HEK293 (cell line): ENCODE data around the gene LRFN3.
A peak's percentile ranks its signal among the peaks of the same experiment; 100 is the strongest.

Experiments used
- CTCF ChIA-PET: fragments of 350-600 bp; formaldehyde crosslinking; extraction: SDS; loops from one replicate; lab custom pipeline; 2021; ENCODE audit warnings: antibody characterized with exemption; lab: Yijun Ruan, JAX
- POLR2A ChIA-PET: fragments of 300-600 bp; formaldehyde crosslinking; extraction: SDS; loops from one replicate; lab custom pipeline; 2020; ENCODE audit warnings: antibody characterized with exemption, inconsistent platforms; lab: Yijun Ruan, JAX
- H3K27ac ChIP-seq: fragments of 200-500 bp; sonication (Bioruptor generic); 2 replicates; pipeline ENCODE4 v1.5.1; 2014; ENCODE audit warnings: low read depth, low read length, control low read depth, inconsistent platforms; ENCODE audit errors: extremely low read depth
- H3K36me3 ChIP-seq, 2 experiments: fragments of 200-500 bp in 1 of 2; sonication (Bioruptor generic) in 1 of 2; 1 replicate in 1 of 2; 2 replicates in 1 of 2; pipeline ENCODE4 v1.5.1; 2014 to 2017; ENCODE audit warnings: inconsistent platforms in 2 of 2, low read length in 2 of 2; ENCODE audit not compliant: control insufficient read depth in 2 of 2, insufficient read depth in 1 of 2
- H3K4me1 ChIP-seq: fragments of 200-500 bp; sonication (Bioruptor generic); 2 replicates; pipeline ENCODE4 v1.5.1; 2014; ENCODE audit warnings: mild to moderate bottlenecking, low read length, inconsistent platforms; ENCODE audit not compliant: control insufficient read depth, insufficient read depth
- H3K4me3 ChIP-seq: 2 replicates; pipeline ENCODE4 v1.5.1; 2011; ENCODE audit warnings: low read depth, mild to moderate bottlenecking, control low read depth, low read length, moderate library complexity
- H3K9me3 ChIP-seq: fragments of 200-500 bp; sonication (Bioruptor generic); 2 replicates; pipeline ENCODE4 v1.5.1; 2014; ENCODE audit warnings: low read depth, low read length, inconsistent platforms; ENCODE audit not compliant: control insufficient read depth, insufficient read depth
- YY1 ChIP-seq: fragments of 450-650 bp; formaldehyde crosslinking; IDR thresholded peaks from 2 replicates; pipeline ENCODE4 v1.5.1; 2018; ENCODE audit warnings: missing biosample characterization, missing genetic modification characterization
- ZBTB1 ChIP-seq: fragments of 450-650 bp; formaldehyde crosslinking; IDR thresholded peaks from 2 replicates; pipeline ENCODE4 v1.5.1; 2016; ENCODE audit warnings: missing biosample characterization, missing genetic modification characterization
- ZBTB6 ChIP-seq: fragments of 450-650 bp; formaldehyde crosslinking; IDR thresholded peaks from 2 replicates; pipeline ENCODE4 v1.5.1; 2017; ENCODE audit warnings: missing biosample characterization, missing genetic modification characterization
- ZBTB7A ChIP-seq: fragments of 450-650 bp; formaldehyde crosslinking; IDR thresholded peaks from 2 replicates; pipeline ENCODE4 v1.5.1; 2016; ENCODE audit warnings: low read depth, missing biosample characterization, missing genetic modification characterization
- ZNF157 ChIP-seq: fragments of 450-650 bp; formaldehyde crosslinking; IDR thresholded peaks from 2 replicates; pipeline ENCODE4 v1.5.1; 2016; ENCODE audit warnings: missing biosample characterization, missing genetic modification characterization
- ZNF2 ChIP-seq: fragments of 450-650 bp; formaldehyde crosslinking; IDR thresholded peaks from 2 replicates; pipeline ENCODE4 v1.5.1; 2016; ENCODE audit warnings: missing biosample characterization, missing genetic modification characterization
- ZNF324 ChIP-seq: fragments of 450-650 bp; formaldehyde crosslinking; IDR thresholded peaks from 2 replicates; pipeline ENCODE4 v1.5.1; 2016; ENCODE audit warnings: missing biosample characterization, missing genetic modification characterization
- ZNF335 ChIP-seq: fragments of 450-650 bp; formaldehyde crosslinking; conservative IDR thresholded peaks from 2 replicates; pipeline ENCODE4 v1.5.1; 2016; ENCODE audit warnings: missing biosample characterization, missing genetic modification characterization
- ZNF366 ChIP-seq: fragments of 450-650 bp; formaldehyde crosslinking; conservative IDR thresholded peaks from 2 replicates; pipeline ENCODE4 v1.5.1; 2016; ENCODE audit warnings: missing biosample characterization, missing genetic modification characterization
- ZNF391 ChIP-seq: fragments of 450-650 bp; formaldehyde crosslinking; IDR thresholded peaks from 2 replicates; pipeline ENCODE4 v1.5.1; 2016; ENCODE audit warnings: low read depth, missing biosample characterization, missing genetic modification characterization, borderline replicate concordance
- ZNF449 ChIP-seq: fragments of 450-650 bp; formaldehyde crosslinking; IDR thresholded peaks from 2 replicates; pipeline ENCODE4 v1.5.1; 2017; ENCODE audit warnings: missing biosample characterization, mild to moderate bottlenecking, missing genetic modification characterization, moderate library complexity
- ZNF501 ChIP-seq: fragments of 450-650 bp; formaldehyde crosslinking; IDR thresholded peaks from 2 replicates; pipeline ENCODE4 v1.5.1; 2016; ENCODE audit warnings: missing biosample characterization, missing genetic modification characterization
- ZNF514 ChIP-seq: fragments of 450-650 bp; formaldehyde crosslinking; IDR thresholded peaks from 2 replicates; pipeline ENCODE4 v1.5.1; 2016; ENCODE audit warnings: missing biosample characterization, missing genetic modification characterization
- ZNF529 ChIP-seq: fragments of 450-650 bp; formaldehyde crosslinking; IDR thresholded peaks from 2 replicates; pipeline ENCODE4 v1.5.1; 2017; ENCODE audit warnings: missing genetic modification characterization, missing biosample characterization; ENCODE audit not compliant: insufficient replicate concordance
- ZNF580 ChIP-seq: fragments of 450-650 bp; formaldehyde crosslinking; IDR thresholded peaks from 2 replicates; pipeline ENCODE4 v1.5.1; 2016; ENCODE audit warnings: missing biosample characterization, missing genetic modification characterization
- ZNF639 ChIP-seq: fragments of 450-650 bp; formaldehyde crosslinking; IDR thresholded peaks from 2 replicates; pipeline ENCODE4 v1.5.1; 2016; ENCODE audit warnings: missing biosample characterization, missing genetic modification characterization
- ZNF645 ChIP-seq: fragments of 450-650 bp; formaldehyde crosslinking; IDR thresholded peaks from 2 replicates; pipeline ENCODE4; 2016; ENCODE audit warnings: missing biosample characterization, missing genetic modification characterization
- ZNF747 ChIP-seq: fragments of 450-650 bp; formaldehyde crosslinking; IDR thresholded peaks from 2 replicates; pipeline ENCODE4 v1.5.1; 2016; ENCODE audit warnings: missing biosample characterization, missing genetic modification characterization
- ZNF785 ChIP-seq: fragments of 450-650 bp; formaldehyde crosslinking; IDR thresholded peaks from 2 replicates; pipeline ENCODE4 v1.5.1; 2016; ENCODE audit warnings: missing biosample characterization, missing genetic modification characterization
- ZSCAN23 ChIP-seq: fragments of 450-650 bp; formaldehyde crosslinking; IDR thresholded peaks from 2 replicates; pipeline ENCODE4 v1.5.1; 2016; ENCODE audit warnings: missing biosample characterization, missing genetic modification characterization
- TF ChIP-seq, protein P1 (sequence below): fragments of 450-650 bp; formaldehyde crosslinking; IDR thresholded peaks from 2 replicates; pipeline ENCODE4 v1.5.1; 2016; ENCODE audit warnings: missing biosample characterization, missing genetic modification characterization

Gene LRFN3

DNA sequence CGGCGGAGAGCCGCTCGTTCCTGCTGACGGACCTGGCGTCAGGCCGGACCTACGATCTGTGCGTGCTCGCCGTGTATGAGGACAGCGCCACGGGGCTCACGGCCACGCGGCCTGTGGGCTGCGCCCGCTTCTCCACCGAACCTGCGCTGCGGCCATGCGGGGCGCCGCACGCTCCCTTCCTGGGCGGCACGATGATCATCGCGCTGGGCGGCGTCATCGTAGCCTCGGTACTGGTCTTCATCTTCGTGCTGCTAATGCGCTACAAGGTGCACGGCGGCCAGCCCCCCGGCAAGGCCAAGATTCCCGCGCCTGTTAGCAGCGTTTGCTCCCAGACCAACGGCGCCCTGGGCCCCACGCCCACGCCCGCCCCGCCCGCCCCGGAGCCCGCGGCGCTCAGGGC is 8.4 kb downstream of the LRFN3 start:
- Histone ChIP-seq H3K27ac (no peak overlapping the region), H3K36me3 (peaks cover 30% of the 10 kb centered on the region in 2 experiments), H3K9me3 (no peaks in the 10 kb centered on the region), H3K4me3 (no peak overlapping the region), H3K4me1 (peaks cover 2% of the 10 kb centered on the region)
- CTCF ChIA-PET, result interaction anchor here (0.6 to 1.6 kb wide), 5 partner anchors 12 to 62 kb away, joined by 3 to 5 read pairs (median 4); no protein-coding TSS in a partner anchor
- TF ChIP-seq ZNF747 (tag by site-specific recombination), result no peak
- TF ChIP-seq ZNF645 (tag by site-specific recombination), result no peak
- TF ChIP-seq ZNF501, result no peak
- TF ChIP-seq ZNF785 (tag by site-specific recombination), result no peak
- TF ChIP-seq ZNF391 (tag by site-specific recombination), result no peak
- no peak for TF ChIP-seq ZNF514 (tag by site-specific recombination)
- TF ChIP-seq ZBTB6 (tag by site-specific recombination), result no peak
- TF ChIP-seq ZNF324 (tag by site-specific recombination), result no peak
- TF ChIP-seq ZNF449 (tag by site-specific recombination), result no peak
- no peak for TF ChIP-seq ZBTB7A (tag by site-specific recombination)
- TF ChIP-seq ZNF580 (tag by site-specific recombination), result no peak
- TF ChIP-seq, protein P1, sequence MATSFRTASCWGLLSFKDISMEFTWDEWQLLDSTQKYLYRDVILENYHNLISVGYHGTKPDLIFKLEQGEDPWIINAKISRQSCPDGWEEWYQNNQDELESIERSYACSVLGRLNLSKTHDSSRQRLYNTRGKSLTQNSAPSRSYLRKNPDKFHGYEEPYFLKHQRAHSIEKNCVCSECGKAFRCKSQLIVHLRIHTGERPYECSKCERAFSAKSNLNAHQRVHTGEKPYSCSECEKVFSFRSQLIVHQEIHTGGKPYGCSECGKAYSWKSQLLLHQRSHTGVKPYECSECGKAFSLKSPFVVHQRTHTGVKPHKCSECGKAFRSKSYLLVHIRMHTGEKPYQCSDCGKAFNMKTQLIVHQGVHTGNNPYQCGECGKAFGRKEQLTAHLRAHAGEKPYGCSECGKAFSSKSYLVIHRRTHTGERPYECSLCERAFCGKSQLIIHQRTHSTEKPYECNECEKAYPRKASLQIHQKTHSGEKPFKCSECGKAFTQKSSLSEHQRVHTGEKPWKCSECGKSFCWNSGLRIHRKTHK, result no peak
- no peak for TF ChIP-seq ZNF639 (tag by site-specific recombination)
- no peak for TF ChIP-seq YY1
- no peak for TF ChIP-seq ZBTB1
- TF ChIP-seq ZNF157 (tag by site-specific recombination), result no peak
- no peak for TF ChIP-seq ZSCAN23 (tag by site-specific recombination)
- TF ChIP-seq ZNF335 (tag by site-specific recombination), result no peak
- POLR2A ChIA-PET, result interaction anchor here (0.9 kb wide), 1 partner anchor 13 kb away, joined by 3 read pairs; no protein-coding TSS in a partner anchor

GRCh38 chr19:35945121-35945790 is 9.1 kb downstream of the LRFN3 start:
- H3K27ac ChIP-seq, result no peak overlapping the region
- peaks cover 2% of the 10 kb centered on the region for H3K4me1 ChIP-seq
- H3K36me3 ChIP-seq, result peaks cover 23 to 26% of the 10 kb centered on the region in 2 experiments
- no peaks in the 10 kb centered on the region for H3K9me3 ChIP-seq
- no peak overlapping the region for H3K4me3 ChIP-seq
- CTCF ChIA-PET, result interaction anchor here (0.6 to 1.3 kb wide), 10 partner anchors 8 to 253 kb away, joined by 3 to 5 read pairs (median 4); no protein-coding TSS in a partner anchor
- POLR2A ChIA-PET, result interaction anchor here (0.9 kb wide), 2 partner anchors 14 to 21 kb away, joined by 3 read pairs; no protein-coding TSS in a partner anchor
- TF ChIP-seq ZNF529 (tag by site-specific recombination), result no peak
- no peak for TF ChIP-seq ZNF366 (tag by site-specific recombination)
- TF ChIP-seq ZNF645 (tag by site-specific recombination), result no peak
- 0 out of 2 replicates have a peak, but pooled peaks have one; percentile 16 for TF ChIP-seq ZNF639 (tag by site-specific recombination)
- 0 out of 2 replicates have a peak, but pooled peaks have one; percentile 17 for TF ChIP-seq ZNF2 (tag by site-specific recombination)
